GM18858 (cell line): ENCODE measurements around the gene SELENOP.
"Not testable (repeated sequence)": the region's sequence is repeated elsewhere in the genome, so short reads cannot be mapped to it uniquely, and the experiment has no call there.

ENCODE experiments used
- ATAC-seq: cut with Tn5 transposase; IDR thresholded peaks from one replicate; pipeline ENCODE4 v1.9.1; 2021; ENCODE audit not compliant: unreplicated experiment

The SELENOP gene

GRCh38 chr5:42811591-42812446 is at the start of gene SELENOP:
Gene SELENOP (minus strand): TSS chr5:42811892. CDS start chr5:42808353, 3,539 bp downstream.
- no peak for ATAC-seq

- no peak for ATAC-seq
These were observed 47.0 kb upstream of the SELENOP start for GRCh38 chr5:42858687-42859086.

GRCh38 chr5:42858031-42858643 is 46.4 kb upstream of the SELENOP start:
- no peak for ATAC-seq

GRCh38 chr5:42855811-42856210 is 44.1 kb upstream of the SELENOP start:
- no peak for ATAC-seq

- ATAC-seq, result no peak
These were observed 43.7 kb upstream of the SELENOP start for GRCh38 chr5:42855386-42855785.

- no peak for ATAC-seq
These were observed 43.1 kb upstream of the SELENOP start for GRCh38 chr5:42854795-42855194.

GRCh38 chr5:42852826-42853225 is 41.1 kb upstream of the SELENOP start:
- no peak for ATAC-seq

GRCh38 chr5:42851481-42851880 is 39.8 kb upstream of the SELENOP start:
- no peak for ATAC-seq

GRCh38 chr5:42848545-42848944 is 36.9 kb upstream of the SELENOP start:
- no peak for ATAC-seq

GRCh38 chr5:42844408-42844807 is 32.7 kb upstream of the SELENOP start:
- not testable (repeated sequence) for ATAC-seq

GRCh38 chr5:42843675-42844292 is 32.1 kb upstream of the SELENOP start:
- ATAC-seq, result no peak

- ATAC-seq, result no peak
These were observed 31.4 kb upstream of the SELENOP start for GRCh38 chr5:42842921-42843641.

- no peak for ATAC-seq
These were observed 29.3 kb upstream of the SELENOP start for GRCh38 chr5:42840842-42841567.

- ATAC-seq, result no peak
These were observed 28.6 kb upstream of the SELENOP start for GRCh38 chr5:42840269-42840668.

GRCh38 chr5:42839196-42839595 is 27.5 kb upstream of the SELENOP start:
- ATAC-seq, result no peak

GRCh38 chr5:42837601-42838000 is 25.9 kb upstream of the SELENOP start:
- ATAC-seq, result no peak

- ATAC-seq, result no peak
These were observed 24.5 kb upstream of the SELENOP start for GRCh38 chr5:42836070-42836769.

- ATAC-seq, result no peak
These were observed 20.4 kb upstream of the SELENOP start for GRCh38 chr5:42832060-42832459.

GRCh38 chr5:42830924-42831323 is 19.2 kb upstream of the SELENOP start:
- no peak for ATAC-seq

- ATAC-seq, result no peak
These were observed 17.0 kb upstream of the SELENOP start for GRCh38 chr5:42828671-42829070.
